GM12873 (cell line): ENCODE data around the gene UNC5C.

Source experiments
- CTCF ChIP-seq: IDR thresholded peaks from 2 replicates; pipeline ENCODE4 v1.5.1; 2012; ENCODE audit warnings: low read depth, mild to moderate bottlenecking, moderate library complexity, low read length, control low read depth; ENCODE audit not compliant: insufficient read depth; ENCODE audit errors: missing control alignments

UNC5C gene

GRCh38 chr4:95293014-95293413 is 255.8 kb downstream of the UNC5C start:
- no peak for TF ChIP-seq CTCF

- no peak for TF ChIP-seq CTCF
Measured at GRCh38 chr4:95290702-95291101, 258.1 kb downstream of the UNC5C start.

GRCh38 chr4:95289028-95289634 is 259.6 kb downstream of the UNC5C start:
- TF ChIP-seq CTCF: no peak

- no peak for TF ChIP-seq CTCF
Measured at GRCh38 chr4:95288552-95288951, 260.2 kb downstream of the UNC5C start.

- TF ChIP-seq CTCF: no peak
Measured at GRCh38 chr4:95285797-95286196, 263.0 kb downstream of the UNC5C start.

- TF ChIP-seq CTCF: no peak
Measured at GRCh38 chr4:95284655-95285054, 264.1 kb downstream of the UNC5C start.

GRCh38 chr4:95283320-95283719 is 265.5 kb downstream of the UNC5C start:
- TF ChIP-seq CTCF: no peak

GRCh38 chr4:95272797-95273196 is 276.0 kb downstream of the UNC5C start:
- TF ChIP-seq CTCF: no peak
